ENCODE measurements around the gene CIC. TPM values are rescaled to one million over a fixed set of nuclear protein-coding genes. Genes with fewer than 3 reads are reported as not detected.

CIC gene
- total RNA-seq, 2 donors from 2014 or later: 40.5 to 61.0 TPM

GRCh38 chr19:42271045-42271419, 2.0 kb downstream of the CIC start:
- intact Hi-C loops (cut with DNase I): no loop called here
- H3K4me3 ChIP-seq: no peak overlapping the region
- no peak for TF ChIP-seq POLR2A (IDR thresholded peaks at IDR 0.05)
- TF ChIP-seq CTCF (IDR thresholded peaks at IDR 0.05): no peak
- no peaks in the 10 kb centered on the region for H3K9me3 ChIP-seq
- H3K4me1 ChIP-seq: peaks cover 55% of the 10 kb centered on the region
- WGBS, 2 donors: 8 to 39% methylated on average over 2 to 3 of the region's 3 CpGs
- peak overlapping the region; percentile 90 to 97 (median 96) for H3K27ac ChIP-seq
- DNase-seq: peak in 1 of 4 donors; percentile 46
- no peaks in the 10 kb centered on the region for H3K27me3 ChIP-seq
- H3K36me3 ChIP-seq (replicated peaks in 1 of 2; ENCODE audit: insufficient read depth in 1 of 2, low read depth in 2 of 2): no peaks in the 10 kb centered on the region
- ATAC-seq: no peak

GRCh38 chr19:42271861-42272534, 2.9 kb downstream of the CIC start:
- intact Hi-C loops (cut with DNase I): no loop called here
- 87% methylated on average over 16 to 33 of the region's 35 CpGs for WGBS, 2 donors
- no peaks in the 10 kb centered on the region for H3K36me3 ChIP-seq (replicated peaks in 1 of 2; ENCODE audit: insufficient read depth in 1 of 2, low read depth in 2 of 2)

GRCh38 chr19:42272535-42272897, 3.5 kb downstream of the CIC start:
- no peak overlapping the region for H3K27ac ChIP-seq
- no peaks in the 10 kb centered on the region for H3K36me3 ChIP-seq (replicated peaks in 1 of 2; ENCODE audit: insufficient read depth in 1 of 2, low read depth in 2 of 2)
- ATAC-seq (no peak), DNase-seq (no peak)
- H3K9me3 ChIP-seq: no peaks in the 10 kb centered on the region
- peaks cover 65% of the 10 kb centered on the region for H3K4me1 ChIP-seq
- TF ChIP-seq POLR2A (IDR thresholded peaks at IDR 0.05): no peak
- no peak for TF ChIP-seq CTCF (IDR thresholded peaks at IDR 0.05)
- no peak overlapping the region for H3K4me3 ChIP-seq
- WGBS, 2 donors: 88 to 95% methylated on average over 6 to 7 of the region's 9 CpGs
- intact Hi-C loops (cut with DNase I): no loop called here
- H3K27me3 ChIP-seq: no peaks in the 10 kb centered on the region

More at GRCh38 chr19:42271861-42272534, 2.9 kb downstream of the CIC start:
- TF ChIP-seq CTCF (IDR thresholded peaks at IDR 0.05) (no peak), POLR2A (IDR thresholded peaks at IDR 0.05) (no peak)
- DNase-seq (no peak), ATAC-seq (no peak)
- Histone ChIP-seq H3K4me1 (peaks cover 63% of the 10 kb centered on the region), H3K27ac (peak overlapping the region in 1 of 4 donors; percentile 90), H3K4me3 (no peak overlapping the region), H3K27me3 (no peaks in the 10 kb centered on the region), H3K9me3 (no peaks in the 10 kb centered on the region)

- peaks cover 65% of the 10 kb centered on the region for H3K4me1 ChIP-seq
- no peak for ATAC-seq
- H3K36me3 ChIP-seq (replicated peaks in 1 of 2; ENCODE audit: insufficient read depth in 1 of 2, low read depth in 2 of 2): no peaks in the 10 kb centered on the region
- no peak overlapping the region for H3K4me3 ChIP-seq
- no peak for DNase-seq
- no peaks in the 10 kb centered on the region for H3K27me3 ChIP-seq
- no peaks in the 10 kb centered on the region for H3K9me3 ChIP-seq
- TF ChIP-seq CTCF (IDR thresholded peaks at IDR 0.05) (no peak), POLR2A (IDR thresholded peaks at IDR 0.05) (no peak)
- H3K27ac ChIP-seq: no peak overlapping the region
- intact Hi-C loops (cut with DNase I): no loop called here
- WGBS, 2 donors: 94 to 99% methylated on average over 10 to 17 of the region's 23 CpGs
Observed at GRCh38 chr19:42272989-42273406, 3.9 kb downstream of the CIC start.

Measured in body of pancreas (tissue), 4 donors.